GM04504 (cell line): Measurements from ENCODE around the gene B3GNT9.

Experiments used
- DNase-seq: peaks from one replicate; pipeline ENCODE4 v3.0.0-alpha.2; 2012; ENCODE audit warnings: low read depth

B3GNT9 gene, protein sequence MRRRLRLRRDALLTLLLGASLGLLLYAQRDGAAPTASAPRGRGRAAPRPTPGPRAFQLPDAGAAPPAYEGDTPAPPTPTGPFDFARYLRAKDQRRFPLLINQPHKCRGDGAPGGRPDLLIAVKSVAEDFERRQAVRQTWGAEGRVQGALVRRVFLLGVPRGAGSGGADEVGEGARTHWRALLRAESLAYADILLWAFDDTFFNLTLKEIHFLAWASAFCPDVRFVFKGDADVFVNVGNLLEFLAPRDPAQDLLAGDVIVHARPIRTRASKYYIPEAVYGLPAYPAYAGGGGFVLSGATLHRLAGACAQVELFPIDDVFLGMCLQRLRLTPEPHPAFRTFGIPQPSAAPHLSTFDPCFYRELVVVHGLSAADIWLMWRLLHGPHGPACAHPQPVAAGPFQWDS

DNA sequence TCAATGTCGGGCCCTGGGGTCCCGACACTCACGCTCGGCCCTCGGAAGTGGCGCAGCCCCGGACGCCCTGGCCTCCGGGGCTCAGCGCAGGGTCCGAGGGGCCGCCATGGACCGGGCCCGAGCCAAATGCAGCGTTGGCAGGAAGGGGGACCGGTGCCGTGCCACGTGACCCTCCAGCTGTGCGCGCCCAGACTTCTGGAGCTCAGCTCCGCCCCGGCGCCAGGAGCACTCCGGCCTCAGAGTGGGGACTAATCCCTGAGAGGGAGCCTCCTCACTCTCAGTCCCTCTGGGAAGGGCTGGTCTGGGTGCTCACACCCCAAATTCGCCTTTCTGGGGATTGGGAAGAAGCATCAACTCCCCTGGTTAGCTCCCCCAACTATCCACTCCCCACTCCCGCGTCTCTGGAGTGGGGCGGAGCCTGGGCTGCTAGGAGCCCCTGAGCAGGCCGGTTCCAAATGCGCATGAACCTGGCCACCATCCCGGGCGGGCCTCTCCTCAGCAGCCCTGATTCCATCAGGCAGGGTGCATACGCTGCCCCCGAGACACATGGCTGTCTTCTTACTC, at the start of gene B3GNT9:
TSS of gene B3GNT9 (minus strand) at position 166 of the 564 bp plus-strand sequence. CDS start 513 bp downstream, outside the sequence.
- DNase-seq, result peak; percentile 56

DNA sequence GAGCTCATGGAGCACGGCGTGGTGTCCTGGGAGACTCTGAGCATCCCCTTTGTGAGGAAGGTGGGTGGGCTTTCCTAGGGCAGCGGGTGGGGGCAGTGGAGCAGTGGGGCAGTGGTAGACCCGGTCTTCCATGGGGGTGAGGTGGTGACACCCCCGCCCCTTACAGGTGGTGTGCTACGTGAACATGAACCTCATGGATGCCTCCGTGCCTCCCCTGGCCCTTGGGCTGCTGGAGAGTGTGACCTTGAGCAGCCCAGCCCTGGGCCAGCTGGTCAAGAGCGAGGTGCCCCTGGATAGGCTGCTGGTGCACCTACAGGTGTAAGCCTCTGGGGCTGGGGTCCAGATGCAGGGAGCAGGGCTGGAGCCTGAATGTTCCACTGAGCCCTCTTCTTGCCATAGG, 49.7 kb upstream of the B3GNT9 start:
- no peak for DNase-seq

DNA sequence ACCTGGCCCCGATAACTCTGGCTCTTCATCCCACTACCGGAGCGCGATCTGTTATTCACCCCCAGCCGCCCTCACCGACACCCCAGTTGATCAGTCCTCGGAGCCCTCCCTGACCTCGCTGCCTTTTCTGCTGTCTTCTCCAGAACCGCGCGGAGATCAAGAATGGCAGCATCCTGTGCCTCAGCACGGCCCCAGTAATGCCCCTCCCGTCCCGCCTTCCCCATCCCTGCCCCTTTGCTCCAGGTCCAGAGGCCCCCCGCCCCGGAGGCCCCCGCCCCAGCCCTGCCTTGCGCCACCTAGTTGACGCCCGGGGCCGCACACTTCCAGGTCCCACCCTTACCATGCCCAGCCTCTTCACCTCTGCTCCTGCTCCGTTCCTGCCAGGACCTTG, 49.0 kb upstream of the B3GNT9 start:
- DNase-seq, result no peak

DNA sequence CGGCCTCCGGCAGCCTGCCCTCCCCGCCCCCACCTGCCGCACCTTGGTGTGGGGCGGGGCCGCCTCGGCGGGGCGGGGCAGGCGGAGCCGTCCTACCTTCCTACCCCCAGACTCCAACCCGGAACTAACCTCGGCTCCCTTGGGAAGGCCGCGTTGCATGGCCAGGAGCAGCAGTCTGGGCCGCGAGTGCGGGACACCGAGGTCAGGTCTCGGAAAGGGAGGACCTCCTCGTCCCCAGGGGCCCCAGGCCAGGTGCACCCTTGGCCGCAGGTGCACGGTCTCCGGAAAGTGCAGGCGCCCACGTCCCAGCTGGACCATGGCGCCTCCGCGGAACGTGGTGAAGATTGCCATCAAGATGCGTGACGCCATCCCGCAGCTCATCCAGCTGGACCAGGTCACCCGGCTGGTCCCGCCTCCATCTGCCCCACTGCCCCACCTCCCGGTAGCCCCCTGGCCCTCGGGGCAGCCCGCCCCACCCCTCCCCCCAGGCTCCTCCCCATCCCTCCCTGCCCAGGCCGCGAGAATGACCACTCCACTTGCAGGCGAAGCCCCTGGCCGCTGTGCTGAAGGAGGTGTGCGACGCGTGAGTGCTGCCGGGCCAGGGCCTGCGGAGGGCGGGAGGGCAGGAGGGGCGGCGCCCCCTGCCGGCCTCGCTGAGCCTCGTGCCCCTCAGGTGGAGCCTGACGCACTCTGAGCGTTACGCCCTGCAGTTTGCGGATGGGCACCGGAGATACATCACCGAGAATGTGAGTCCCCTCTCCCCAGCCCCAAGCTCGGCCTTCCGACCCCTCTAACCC, 48.4 kb upstream of the B3GNT9 start, which contains the start of gene ELMO3:
TSS of gene ELMO3 (plus strand) at position 121 of the 797 bp plus-strand sequence. CDS start at position 317, 196 bp downstream.
- DNase-seq, result no peak

DNA sequence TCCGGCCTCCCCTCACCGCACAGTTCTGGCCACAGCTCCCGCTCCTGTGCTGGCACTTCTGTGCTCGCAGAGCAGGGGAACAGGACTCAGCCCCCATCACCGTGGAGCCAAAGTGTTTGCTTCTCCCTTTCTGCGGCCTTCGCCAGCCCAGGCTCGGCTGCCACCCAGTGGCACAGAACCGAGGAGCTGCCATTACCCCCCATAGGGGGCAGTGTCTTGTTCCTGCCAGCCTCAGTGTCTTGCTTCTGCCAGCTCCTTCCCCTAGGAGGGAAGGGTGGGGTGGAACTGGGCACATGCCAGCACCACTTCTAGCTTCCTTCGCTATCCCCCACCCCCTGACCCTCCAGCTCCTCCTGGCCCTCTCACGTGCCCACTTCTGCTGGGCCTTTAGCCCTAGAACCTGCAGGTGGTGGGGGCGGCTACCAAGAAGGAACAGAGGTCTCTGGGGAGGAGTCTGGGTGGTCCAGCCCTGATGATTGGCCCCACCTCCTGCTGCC, 47.5 kb upstream of the B3GNT9 start:
- no peak for DNase-seq

DNA sequence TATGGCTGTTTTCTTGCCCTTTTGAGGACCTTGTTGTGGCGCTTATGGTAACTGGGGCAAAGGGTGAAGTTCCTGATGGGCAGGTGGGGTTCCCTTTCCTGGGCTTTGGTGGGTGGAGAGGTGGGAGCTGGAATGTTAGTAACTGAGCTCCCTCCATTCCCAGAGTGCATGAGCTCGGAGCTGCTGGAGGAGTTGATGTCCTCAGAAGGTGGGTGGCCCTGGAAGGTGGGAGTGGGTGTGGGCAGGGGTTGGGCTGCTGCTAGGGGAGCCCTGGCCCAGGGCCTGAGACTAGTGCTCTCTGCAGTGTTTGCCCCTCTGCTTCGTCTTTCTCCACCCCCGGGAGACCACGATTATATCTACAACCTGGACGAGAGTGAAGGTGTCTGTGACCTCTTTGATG, 46.9 kb upstream of the B3GNT9 start:
- no peak for DNase-seq

DNA sequence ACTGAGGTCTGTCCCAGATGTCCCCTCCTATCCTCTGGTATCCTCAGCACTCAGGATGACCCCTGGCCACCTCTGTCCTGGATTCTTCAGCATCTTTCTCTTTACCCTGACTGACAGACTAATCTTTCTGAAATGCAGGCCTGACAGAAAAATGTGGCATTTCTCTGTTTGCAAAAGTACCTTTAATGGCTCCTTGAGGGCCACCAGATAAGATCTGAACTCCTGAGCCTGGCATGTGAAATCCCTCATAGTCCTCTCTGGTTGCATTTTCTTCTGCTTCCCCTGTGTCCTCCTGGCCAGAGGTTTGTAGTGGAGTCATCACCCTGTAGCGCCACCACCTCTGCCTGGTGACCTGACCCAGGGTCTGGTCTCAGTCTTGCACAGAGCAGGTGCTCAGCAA, 46.1 kb upstream of the B3GNT9 start:
- no peak for DNase-seq

DNA sequence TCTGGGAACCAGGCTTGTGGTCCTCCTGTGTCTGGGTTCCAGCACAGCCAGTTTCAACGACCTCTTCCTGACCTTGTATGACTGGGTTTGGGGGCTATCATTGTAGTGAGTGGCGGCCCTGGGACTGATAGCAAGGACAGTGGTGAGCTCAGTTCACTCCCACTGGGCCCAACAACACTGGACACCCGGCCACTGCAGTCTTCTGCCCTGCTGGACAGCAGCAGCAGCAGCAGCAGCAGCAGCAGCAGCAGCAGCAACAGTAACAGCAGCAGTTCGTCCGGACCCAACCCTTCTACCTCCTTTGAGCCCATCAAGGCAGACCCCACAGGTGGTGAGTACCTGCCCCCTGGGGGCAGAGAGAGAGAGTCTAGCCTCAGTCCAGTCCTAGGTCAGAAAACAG, 44.9 kb upstream of the B3GNT9 start:
- DNase-seq, result no peak

DNA sequence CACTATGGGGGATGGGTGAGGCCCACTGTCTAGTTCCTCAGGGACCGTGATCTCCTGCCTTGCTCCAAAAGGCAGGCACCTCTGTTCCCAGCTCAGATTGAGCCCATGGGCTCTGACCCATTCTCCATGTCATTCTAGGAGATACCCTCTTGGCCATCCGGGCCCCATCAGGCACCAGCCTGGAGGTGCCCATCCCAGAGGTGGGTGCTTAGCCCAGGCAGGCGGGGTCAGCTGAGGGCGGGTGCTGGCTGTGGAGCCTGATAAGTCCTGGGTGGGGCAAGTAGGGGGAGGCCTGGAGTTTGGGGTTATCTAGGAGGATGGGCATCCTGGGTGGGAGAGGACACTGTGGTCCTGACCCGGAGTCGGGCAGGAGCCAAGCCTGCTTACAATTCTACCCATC, 43.5 kb upstream of the B3GNT9 start:
- DNase-seq, result no peak

DNA sequence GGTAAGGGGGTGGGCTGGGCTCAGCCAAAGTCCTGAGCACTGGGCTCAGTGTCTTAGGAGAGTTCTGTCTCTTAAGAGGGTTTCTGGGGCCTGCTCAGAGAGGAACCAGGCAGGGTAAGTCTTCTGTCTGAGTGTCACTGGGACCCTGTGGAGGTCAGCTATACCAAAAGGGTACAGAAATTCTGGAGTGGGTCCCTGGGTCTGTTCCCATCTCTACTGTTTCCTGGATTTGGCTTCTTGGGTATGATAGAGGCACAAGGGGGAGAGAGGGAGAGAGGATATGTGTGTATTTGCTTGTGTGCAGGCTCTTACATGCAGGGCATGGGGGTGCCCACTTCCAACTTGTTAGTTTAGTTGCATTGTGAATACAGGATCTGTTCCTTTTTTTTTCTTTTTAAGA, 42.7 kb upstream of the B3GNT9 start:
- no peak for DNase-seq

DNA sequence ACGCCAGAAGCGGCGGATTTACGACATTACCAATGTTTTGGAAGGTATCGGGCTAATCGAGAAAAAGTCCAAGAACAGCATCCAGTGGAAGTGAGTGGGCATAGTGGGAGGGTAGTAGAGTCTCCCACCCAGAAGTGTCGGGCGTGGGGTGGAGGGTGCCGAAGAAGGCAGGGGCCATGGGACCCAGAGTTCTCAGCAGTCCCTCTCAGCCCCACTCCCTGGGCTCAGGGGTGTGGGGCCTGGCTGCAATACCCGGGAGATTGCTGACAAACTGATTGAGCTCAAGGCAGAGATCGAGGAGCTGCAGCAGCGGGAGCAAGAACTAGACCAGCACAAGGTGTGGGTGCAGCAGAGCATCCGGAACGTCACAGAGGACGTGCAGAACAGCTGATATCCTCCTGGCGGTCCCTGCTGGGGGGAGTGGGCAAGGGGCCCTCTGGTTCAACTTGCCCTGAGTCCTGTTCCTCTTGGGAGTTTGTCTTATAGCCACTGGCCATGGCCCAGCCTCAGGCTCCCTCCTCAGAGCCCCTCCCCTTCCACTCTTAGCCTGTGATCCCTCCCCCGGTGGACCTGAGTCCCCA, 42.1 kb upstream of the B3GNT9 start:
- no peak for DNase-seq

DNA sequence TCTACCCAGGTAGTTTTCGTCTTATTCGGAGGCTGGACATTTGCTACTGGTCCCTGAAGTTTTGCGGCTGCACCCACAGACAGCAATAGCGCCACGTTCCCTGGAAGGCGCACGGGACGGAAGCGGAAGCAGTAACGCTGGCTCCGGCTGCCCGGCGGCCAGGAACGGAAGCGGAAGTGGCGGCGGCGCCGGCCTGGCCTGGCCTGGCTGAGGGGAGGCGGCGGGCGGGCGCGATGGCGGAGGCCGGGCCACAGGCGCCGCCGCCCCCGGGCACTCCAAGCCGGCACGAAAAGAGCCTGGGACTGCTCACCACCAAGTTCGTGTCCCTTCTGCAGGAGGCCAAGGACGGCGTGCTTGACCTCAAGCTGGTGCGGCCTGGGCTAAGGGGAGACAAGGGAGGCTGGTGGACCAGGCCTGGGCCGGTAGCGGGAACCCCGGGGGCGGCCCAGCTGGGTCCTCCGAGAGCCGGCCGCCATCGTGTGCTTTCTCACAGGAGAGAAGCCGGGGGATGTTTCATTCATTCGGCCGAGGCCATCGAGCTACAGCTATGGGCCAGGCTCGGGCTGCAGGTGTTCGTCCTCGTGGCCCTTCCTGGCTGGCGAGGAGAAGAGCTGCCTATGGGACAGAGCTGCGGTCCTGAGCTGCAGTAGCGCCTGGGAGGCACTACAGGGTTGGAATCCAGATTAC, 41.3 kb upstream of the B3GNT9 start, which contains the start of gene E2F4:
TSS of gene E2F4 (plus strand) at position 161 of the 687 bp plus-strand sequence. CDS start at position 234, 73 bp downstream.
- peak; percentile 84 for DNase-seq

DNA sequence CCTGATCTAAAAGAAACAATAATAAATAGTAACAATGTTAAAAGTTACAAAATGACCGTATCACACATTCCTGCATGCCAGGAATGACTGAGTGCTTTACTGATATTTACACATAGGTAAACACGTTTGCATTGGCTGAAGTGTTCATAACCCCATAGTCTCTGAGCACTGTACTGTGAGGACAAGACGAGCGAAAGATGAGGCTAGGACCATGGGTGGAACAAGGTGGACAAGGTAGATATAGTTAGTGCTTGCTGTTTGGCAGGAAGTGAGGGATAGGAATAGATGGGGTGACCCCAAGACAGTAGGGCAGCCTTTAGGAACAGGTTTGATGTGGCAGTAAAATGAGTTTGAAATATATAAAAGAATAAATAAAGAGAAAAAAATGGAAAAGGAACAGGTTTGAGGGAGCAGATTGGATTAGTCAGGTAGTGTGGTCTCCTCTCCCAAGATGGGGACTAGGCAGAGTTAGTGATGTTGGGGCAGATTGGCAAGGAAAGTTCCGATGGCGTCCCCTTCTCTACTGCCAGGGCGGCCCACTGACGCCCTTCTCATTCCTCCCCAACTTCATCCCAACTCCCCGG, 40.7 kb upstream of the B3GNT9 start:
- no peak for DNase-seq

DNA sequence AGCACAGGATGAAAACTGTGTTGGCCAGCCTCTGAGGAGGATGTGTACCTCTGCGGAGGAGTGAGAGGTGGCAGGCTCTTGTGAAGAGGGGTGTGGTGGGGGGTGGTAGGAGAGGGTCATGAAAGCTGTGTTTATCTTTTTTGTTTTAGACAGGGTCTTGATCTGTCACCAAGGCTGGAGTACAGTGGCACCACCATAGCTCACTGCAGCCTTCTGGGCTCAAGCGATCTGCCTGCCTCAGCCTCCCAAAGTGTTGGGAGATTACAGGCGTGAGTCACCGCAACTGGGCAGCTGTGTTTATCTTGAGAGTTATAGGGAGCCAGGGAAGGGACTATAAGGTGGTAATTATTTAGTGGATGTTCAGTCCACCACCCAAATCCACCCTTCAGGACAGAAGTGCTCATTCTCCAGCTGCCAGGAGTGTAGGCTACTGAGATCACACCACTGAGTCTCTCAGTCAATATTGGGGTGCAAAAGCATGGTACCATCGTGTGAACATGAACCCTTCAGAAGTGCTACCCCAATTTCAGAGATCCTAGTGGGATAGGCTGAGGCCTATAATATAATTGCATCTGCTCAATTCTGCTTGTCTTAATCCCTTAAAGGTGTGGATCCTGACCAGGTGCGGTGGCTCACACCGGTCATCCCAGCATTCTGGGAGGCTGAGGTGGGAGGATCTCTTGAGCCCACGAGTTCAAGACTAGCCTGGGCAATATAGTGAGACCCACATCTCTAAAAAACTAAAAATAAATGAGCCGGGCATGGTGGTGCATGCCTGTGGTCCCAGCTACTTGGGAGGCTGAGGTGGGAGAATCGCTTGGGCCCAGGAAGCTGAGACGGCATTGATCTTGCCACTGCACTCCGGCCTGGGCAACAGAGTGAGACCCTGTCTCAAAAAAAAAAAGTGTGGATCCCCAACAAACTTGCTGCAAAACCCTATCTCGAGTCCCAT, 39.9 kb upstream of the B3GNT9 start:
- DNase-seq, result no peak

DNA sequence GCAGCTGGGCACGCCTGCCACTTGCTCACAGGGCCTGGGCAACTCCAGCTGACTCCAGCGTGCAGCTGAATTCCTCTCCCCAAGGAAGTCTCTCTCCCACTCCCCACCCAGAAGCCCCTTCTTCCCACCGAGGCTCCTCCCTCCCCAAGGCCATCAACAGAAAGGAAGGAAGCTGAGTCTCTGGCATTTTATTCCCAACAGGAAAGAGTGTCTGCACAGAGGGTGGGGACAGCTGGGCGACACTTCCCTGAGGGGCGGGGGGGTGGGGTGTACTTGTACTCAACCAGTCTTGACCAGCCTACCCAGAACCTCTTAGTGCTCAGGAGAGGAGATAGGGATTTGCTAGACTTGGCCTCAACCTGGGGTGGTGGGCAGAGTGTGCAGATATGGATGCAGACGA, 39.2 kb upstream of the B3GNT9 start, which contains the start of gene EXOC3L1:
TSS of gene EXOC3L1 (minus strand) at position 96 of the 400 bp plus-strand sequence. CDS start 460 bp downstream, outside the sequence.
- no peak for DNase-seq

DNA sequence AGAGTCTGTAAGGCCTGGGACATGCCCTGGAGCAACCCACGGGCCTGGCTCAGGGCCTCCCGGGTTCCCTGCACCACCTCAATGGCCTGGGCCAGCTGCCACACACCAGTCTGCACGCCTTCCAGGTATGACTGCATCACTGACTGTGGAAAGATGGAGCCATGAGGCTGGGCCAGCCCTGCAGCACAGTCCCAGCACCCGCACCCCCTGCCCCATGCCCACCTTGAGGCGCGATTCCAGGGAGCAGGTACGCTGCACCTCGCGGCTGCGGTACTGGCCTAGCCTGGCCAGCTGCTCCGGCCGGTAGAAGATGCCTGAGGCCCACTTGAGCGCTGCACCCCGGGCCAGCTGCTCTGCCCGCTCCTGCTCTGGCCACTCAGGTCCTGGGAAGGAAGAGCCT, 38.0 kb upstream of the B3GNT9 start:
- no peak for DNase-seq

DNA sequence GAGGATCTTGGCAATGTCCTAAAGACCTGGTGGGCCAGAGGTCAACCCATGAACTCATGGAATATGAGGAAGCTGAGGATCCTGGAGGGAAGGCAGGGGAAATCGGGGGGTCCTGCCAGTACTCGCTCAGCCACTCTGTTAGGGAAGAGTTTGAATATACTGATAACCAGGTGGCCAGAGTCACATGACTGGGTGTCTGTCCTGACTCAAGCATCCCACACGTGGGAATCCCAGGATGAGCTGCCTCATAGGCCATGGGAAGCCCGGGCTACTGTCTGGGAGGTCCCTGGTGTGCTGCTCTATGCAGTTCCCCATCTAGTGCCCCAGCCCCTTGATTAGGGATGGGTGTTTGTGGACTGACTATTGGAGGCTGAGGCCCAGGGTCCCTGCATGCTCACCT, 37.5 kb upstream of the B3GNT9 start:
- no peak for DNase-seq

DNA sequence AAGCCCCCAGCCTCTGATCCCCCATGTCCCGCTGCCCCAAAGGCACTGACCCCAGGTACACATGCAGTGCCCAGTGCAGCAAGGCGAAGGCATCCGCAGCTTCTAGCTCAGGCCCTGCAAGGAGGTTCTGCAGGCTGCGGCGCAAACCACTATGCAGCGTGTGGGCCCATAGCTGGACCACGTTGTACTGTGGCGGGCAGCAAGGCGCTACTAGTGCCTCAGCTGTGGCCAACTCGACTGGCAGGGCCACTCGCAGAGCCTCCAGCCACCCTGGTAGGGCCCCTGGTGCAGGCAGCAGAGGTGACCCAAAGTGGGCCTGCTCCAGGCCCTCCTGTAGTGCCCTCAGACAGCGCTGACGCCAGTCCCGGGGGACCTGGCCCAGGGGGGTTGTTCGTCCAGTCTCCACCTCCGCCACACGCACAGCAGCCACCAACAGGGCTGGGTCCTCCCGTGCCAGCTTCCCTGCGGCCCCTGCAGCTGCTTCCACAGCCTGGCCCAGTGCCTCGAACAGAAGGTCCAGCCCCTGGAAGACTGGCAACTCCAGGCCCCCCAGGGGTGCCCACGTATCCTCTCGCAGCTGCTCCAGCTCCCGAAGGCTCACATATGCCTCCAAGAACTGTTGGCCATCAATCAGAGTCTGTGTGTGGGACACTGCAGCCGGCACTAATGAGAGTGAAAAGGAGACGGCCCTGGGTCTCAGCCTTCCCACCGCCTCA, 36.5 kb upstream of the B3GNT9 start:
- DNase-seq, result no peak

DNA sequence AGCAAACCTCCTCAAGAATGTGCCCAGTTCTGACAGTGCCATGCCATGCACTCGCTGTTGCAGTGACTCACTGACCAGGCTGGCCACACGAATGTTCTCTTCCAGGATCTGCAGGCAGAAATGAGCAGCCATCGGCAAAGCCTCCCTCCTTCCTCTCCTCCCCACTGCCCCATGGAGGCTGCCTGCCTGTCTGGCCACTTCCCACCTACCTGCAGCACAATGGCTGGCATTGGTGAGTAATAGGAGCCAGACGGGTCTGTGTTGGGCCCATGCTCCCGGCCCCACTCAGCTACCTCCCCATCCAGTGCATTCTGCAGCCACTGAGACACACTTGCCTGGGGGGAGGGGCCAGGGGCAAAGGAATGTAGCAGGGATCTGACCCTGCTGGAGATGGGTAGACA, 35.8 kb upstream of the B3GNT9 start:
- DNase-seq, result no peak
